GM21723 (cell line): ENCODE measurements around the gene TLE5.
"Not testable (repeated sequence)": the region's sequence is repeated elsewhere in the genome, so short reads cannot be mapped to it uniquely, and the experiment has no call there.

Experiments used
- ATAC-seq: cut with Tn5 transposase; IDR thresholded peaks from one replicate; pipeline ENCODE4 v1.9.1; 2021; ENCODE audit warnings: mild to moderate bottlenecking, moderate library complexity; ENCODE audit not compliant: unreplicated experiment

The TLE5 gene

GRCh38 chr19:3064011-3064330 lies 1.7 kb upstream of the TLE5 start:
- no peak for ATAC-seq

GRCh38 chr19:3061182-3062161 lies 823 bp downstream of the TLE5 start:
- peak; percentile 45 for ATAC-seq

GRCh38 chr19:3060857-3061181 lies 1.5 kb downstream of the TLE5 start:
- no peak for ATAC-seq

GRCh38 chr19:3059653-3060052 lies 2.6 kb downstream of the TLE5 start:
- no peak for ATAC-seq

- no peak for ATAC-seq
These were observed 3.4 kb downstream of the TLE5 start for GRCh38 chr19:3058821-3059314.

GRCh38 chr19:3058009-3058820 lies 4.1 kb downstream of the TLE5 start:
- no peak for ATAC-seq

- no peak for ATAC-seq
These were observed 5.0 kb downstream of the TLE5 start for GRCh38 chr19:3057275-3057714.

GRCh38 chr19:3056417-3057088 lies 5.7 kb downstream of the TLE5 start:
- ATAC-seq, result no peak

GRCh38 chr19:3055741-3056416 lies 6.4 kb downstream of the TLE5 start:
- no peak for ATAC-seq

GRCh38 chr19:3054972-3055740 lies 7.1 kb downstream of the TLE5 start:
- no peak for ATAC-seq

- ATAC-seq, result no peak
These were observed 7.9 kb downstream of the TLE5 start for GRCh38 chr19:3054265-3054971.

GRCh38 chr19:3053780-3054179 lies 8.5 kb downstream of the TLE5 start:
- ATAC-seq, result no peak

- no peak for ATAC-seq
These were observed 9.1 kb downstream of the TLE5 start for GRCh38 chr19:3053218-3053621.

- ATAC-seq, result not testable (repeated sequence)
These were observed 12.3 kb downstream of the TLE5 start for GRCh38 chr19:3050016-3050415.

GRCh38 chr19:3049089-3049488 lies 13.2 kb downstream of the TLE5 start:
- ATAC-seq, result no peak

GRCh38 chr19:3048190-3048533 lies 14.1 kb downstream of the TLE5 start:
- no peak for ATAC-seq

- no peak for ATAC-seq
These were observed 14.7 kb downstream of the TLE5 start for GRCh38 chr19:3047496-3048189.

GRCh38 chr19:3046698-3047495 lies 15.4 kb downstream of the TLE5 start:
- no peak for ATAC-seq
